ENCODE results near the gene TMEM87A. TPM values are rescaled to one million over a fixed set of nuclear protein-coding genes. Genes with fewer than 3 reads are reported as not detected.

TMEM87A gene
- total and polyA plus RNA-seq, 10 donors: 13.4 to 48.3 (median 40.9) TPM

DNA sequence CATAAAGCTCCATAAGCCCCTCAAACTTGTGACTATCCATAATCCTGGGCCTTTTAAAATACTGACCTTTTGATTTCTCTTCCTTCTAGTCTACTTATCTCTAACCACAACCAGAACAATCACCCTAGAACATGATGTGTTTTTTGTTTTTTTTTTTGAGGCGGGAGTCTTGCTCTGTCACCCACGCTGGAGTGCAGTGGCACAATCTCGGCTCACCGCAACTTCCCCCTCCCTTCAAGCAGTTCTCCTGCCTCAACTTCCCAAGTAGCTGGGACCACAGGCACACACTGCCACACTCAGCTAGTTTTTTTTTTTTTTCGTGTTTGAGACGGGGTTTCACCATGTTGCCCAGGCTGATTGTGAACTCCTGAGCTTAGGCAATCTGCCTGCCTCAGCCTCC, 90.3 kb downstream of the TMEM87A start:
- 73 to 86% (median 81%) methylated on average over 6 of the region's 6 CpGs for WGBS, 5 donors
- no peak for DNase-seq
- H3K36me3 ChIP-seq: peaks cover 0 to 100% (median 92%) of the 10 kb centered on the region in 6 donors

DNA sequence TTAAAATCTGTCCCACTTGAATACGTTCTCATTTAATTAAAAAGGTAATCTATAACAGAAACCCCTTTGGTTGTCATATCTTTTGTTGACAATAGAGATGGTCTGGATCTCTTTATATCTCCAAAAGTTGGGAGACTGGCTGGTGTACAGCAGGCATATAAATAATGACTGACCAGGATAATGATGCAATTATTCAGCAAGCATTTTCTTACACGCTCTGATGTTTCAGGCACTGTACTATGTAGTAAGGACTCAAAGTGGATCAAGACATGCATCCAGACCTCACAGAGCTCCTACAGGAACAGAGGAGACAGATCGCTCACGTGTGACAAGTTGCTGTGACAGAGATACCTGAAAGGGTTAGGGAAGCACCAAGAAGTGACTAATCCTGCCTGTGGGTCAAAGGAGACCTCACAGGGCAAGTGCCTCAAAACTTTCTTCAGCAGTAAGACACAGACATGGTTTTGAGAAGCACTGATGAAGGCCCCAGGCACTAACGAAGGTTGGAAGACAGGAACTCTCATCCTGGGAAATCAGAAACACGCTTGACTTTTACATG, 90.8 kb downstream of the TMEM87A start:
- Histone ChIP-seq H3K27ac (peak overlapping the region in 3 of 8 donors; percentile 29 to 48 (median 42)), H3K4me1 (peaks cover 0 to 13% (median 0%) of the 10 kb centered on the region in 6 donors), H3K9me3 (no peaks in the 10 kb centered on the region), H3K4me3 (no peak overlapping the region), H3K36me3 (peaks cover 0 to 100% (median 92%) of the 10 kb centered on the region in 6 donors), H3K27me3 (replicated peaks in 1 of 7) (no peaks in the 10 kb centered on the region)
- TF ChIP-seq POLR2A (IDR thresholded peaks at IDR 0.05): no peak
- TF ChIP-seq POLR2AphosphoS5 (IDR thresholded peaks at IDR 0.05): no peak
- TF ChIP-seq, protein P1, sequence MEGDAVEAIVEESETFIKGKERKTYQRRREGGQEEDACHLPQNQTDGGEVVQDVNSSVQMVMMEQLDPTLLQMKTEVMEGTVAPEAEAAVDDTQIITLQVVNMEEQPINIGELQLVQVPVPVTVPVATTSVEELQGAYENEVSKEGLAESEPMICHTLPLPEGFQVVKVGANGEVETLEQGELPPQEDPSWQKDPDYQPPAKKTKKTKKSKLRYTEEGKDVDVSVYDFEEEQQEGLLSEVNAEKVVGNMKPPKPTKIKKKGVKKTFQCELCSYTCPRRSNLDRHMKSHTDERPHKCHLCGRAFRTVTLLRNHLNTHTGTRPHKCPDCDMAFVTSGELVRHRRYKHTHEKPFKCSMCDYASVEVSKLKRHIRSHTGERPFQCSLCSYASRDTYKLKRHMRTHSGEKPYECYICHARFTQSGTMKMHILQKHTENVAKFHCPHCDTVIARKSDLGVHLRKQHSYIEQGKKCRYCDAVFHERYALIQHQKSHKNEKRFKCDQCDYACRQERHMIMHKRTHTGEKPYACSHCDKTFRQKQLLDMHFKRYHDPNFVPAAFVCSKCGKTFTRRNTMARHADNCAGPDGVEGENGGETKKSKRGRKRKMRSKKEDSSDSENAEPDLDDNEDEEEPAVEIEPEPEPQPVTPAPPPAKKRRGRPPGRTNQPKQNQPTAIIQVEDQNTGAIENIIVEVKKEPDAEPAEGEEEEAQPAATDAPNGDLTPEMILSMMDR (IDR thresholded peaks at IDR 0.05 in 8 of 11, conservative IDR thresholded peaks at IDR 0.05 in 3 of 11): no peak
- 90 to 92% (median 90%) methylated on average over 6 of the region's 6 CpGs for WGBS, 5 donors
- intact Hi-C loops (cut with DNase I; ENCODE audit: low total_unique reads): no loop called here
- DNase-seq: no peak

More for the DNA sequence above, 90.3 kb downstream of the TMEM87A start:
- TF ChIP-seq POLR2AphosphoS5 (IDR thresholded peaks at IDR 0.05) (peak in 1 of 3 donors; percentile 17), POLR2A (IDR thresholded peaks at IDR 0.05) (no peak)
- TF ChIP-seq, protein P1 (IDR thresholded peaks at IDR 0.05 in 8 of 11, conservative IDR thresholded peaks at IDR 0.05 in 3 of 11): no peak
- H3K4me1 ChIP-seq: peaks cover 0 to 13% (median 0%) of the 10 kb centered on the region in 6 donors
- peak overlapping the region in 3 of 8 donors; percentile 29 to 48 (median 42) for H3K27ac ChIP-seq
- H3K9me3 ChIP-seq: no peaks in the 10 kb centered on the region
- no peak overlapping the region for H3K4me3 ChIP-seq
- H3K27me3 ChIP-seq (replicated peaks in 1 of 7): no peaks in the 10 kb centered on the region
- intact Hi-C loops (cut with DNase I; ENCODE audit: low total_unique reads): no loop called here

DNA sequence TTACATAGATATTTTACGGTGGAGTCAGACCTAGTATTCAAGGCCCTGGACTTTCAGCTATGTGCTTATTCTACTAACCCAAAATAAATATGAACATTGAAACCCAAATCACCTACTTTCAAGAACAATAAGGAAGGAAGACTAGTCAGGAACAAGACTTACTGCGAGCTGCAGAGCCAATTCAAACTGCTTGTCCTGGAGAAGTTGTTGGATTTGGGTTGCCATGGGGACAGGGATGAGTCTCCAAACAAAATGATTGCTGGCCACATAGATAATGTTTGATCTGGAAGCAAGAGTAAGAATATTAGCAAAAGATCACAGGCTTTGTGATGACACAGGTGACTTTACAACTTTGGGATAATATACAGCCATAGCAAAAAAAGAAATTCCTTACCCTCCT, 95.2 kb downstream of the TMEM87A start:
- intact Hi-C loops (cut with DNase I; ENCODE audit: low total_unique reads): no loop called here
- H3K27ac ChIP-seq: no peak overlapping the region
- no peak for DNase-seq
- peaks cover 3 to 100% (median 88%) of the 10 kb centered on the region in 6 donors for H3K36me3 ChIP-seq
- no peaks in the 10 kb centered on the region for H3K27me3 ChIP-seq (replicated peaks in 1 of 7)
- 91 to 100% (median 97%) methylated on average over 2 of the region's 2 CpGs for WGBS, 5 donors
- H3K9me3 ChIP-seq: no peaks in the 10 kb centered on the region
- H3K4me3 ChIP-seq: no peak overlapping the region
- TF ChIP-seq, protein P1 (IDR thresholded peaks at IDR 0.05 in 8 of 11, conservative IDR thresholded peaks at IDR 0.05 in 3 of 11): no peak
- TF ChIP-seq POLR2AphosphoS5 (IDR thresholded peaks at IDR 0.05): no peak
- TF ChIP-seq POLR2A (IDR thresholded peaks at IDR 0.05): no peak
- peaks cover 0 to 6% (median 0%) of the 10 kb centered on the region in 6 donors for H3K4me1 ChIP-seq

DNA sequence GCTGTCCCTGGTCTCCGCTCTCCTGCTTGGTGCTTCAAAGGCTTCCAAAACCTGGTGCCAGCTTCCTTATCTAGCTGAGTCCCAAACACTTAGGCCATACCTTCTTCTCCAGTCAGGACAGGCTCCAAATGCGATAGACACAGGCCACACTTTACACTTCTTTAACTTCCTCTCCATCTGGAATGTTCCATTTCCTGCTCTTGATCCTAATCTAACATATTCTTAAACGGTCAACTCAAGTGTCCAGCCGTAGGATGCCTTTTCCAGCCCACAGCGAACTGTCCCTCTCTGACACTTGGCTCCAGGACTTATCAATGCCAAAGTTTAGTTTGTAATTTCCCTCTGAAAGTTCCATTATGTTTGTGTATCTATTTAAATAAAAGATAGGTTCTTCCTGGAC, 97.6 kb downstream of the TMEM87A start:
- intact Hi-C loops (cut with DNase I; ENCODE audit: low total_unique reads): no loop called here
- Histone ChIP-seq H3K9me3 (no peaks in the 10 kb centered on the region), H3K27me3 (replicated peaks in 1 of 7) (no peaks in the 10 kb centered on the region), H3K36me3 (peaks cover 3 to 100% (median 86%) of the 10 kb centered on the region in 6 donors), H3K27ac (no peak overlapping the region), H3K4me1 (peaks cover 0 to 21% (median 12%) of the 10 kb centered on the region in 6 donors), H3K4me3 (no peak overlapping the region)
- no peak for TF ChIP-seq POLR2AphosphoS5 (IDR thresholded peaks at IDR 0.05)
- no peak for TF ChIP-seq POLR2A (IDR thresholded peaks at IDR 0.05)
- TF ChIP-seq, protein P1 (IDR thresholded peaks at IDR 0.05 in 8 of 11, conservative IDR thresholded peaks at IDR 0.05 in 3 of 11): no peak
- 60 to 75% (median 66%) methylated on average over 5 of the region's 5 CpGs for WGBS, 5 donors
- DNase-seq: no peak

All from spleen (tissue), 11 donors.